Myocyte (in vitro differentiated cells): Measurements from ENCODE around the gene FAHD1. TPM values are rescaled to one million over a fixed set of nuclear protein-coding genes. Genes with fewer than 3 reads are reported as not detected.
A peak's percentile ranks its signal among the peaks of the same experiment; 100 is the strongest.
"Not testable (repeated sequence)": the region's sequence is repeated elsewhere in the genome, so short reads cannot be mapped to it uniquely, and the experiment has no call there.

Source experiments
- DNase-seq: peaks from one replicate; pipeline ENCODE4 v3.0.0-alpha.2; 2012; ENCODE audit warnings: low read depth
- total RNA-seq: library from RNA; depleted of rRNA; stranded (reverse); fragments of >200 nt; gene quantifications from 2 replicates; pipeline ENCODE4 v1.2.3, GENCODE V29; 2014

Gene FAHD1
- total RNA-seq, 1 donor from 2014 or later, result 48.6 TPM

DNA sequence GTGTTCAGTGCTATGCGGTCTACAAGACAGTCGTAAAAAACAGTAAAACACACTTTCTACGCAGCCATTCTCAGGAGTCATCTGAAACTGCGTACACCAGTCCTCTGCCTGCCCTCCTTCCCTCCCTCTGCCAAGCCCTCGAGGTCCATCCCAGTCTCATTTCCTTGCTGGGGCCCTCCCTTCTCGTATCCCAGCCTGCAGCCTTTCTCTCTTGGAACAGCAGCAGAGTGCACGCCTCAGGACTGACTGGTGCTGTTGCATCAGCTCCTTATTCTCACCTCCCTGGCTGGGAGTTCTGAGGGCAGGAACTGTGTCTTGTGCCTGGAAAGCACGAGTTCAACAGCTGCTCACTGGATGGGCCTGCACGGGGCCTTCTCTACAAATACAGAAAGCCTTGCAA is 12.5 kb downstream of the FAHD1 start:
- DNase-seq, result peak; percentile 10

GRCh38 chr16:1845985-1846384 is 19.0 kb downstream of the FAHD1 start:
- DNase-seq, result no peak

GRCh38 chr16:1846416-1846815 is 19.4 kb downstream of the FAHD1 start:
- DNase-seq, result no peak

- DNase-seq, result no peak
Observed at GRCh38 chr16:1850981-1851380, 24.0 kb downstream of the FAHD1 start.

GRCh38 chr16:1851793-1852192 is 24.8 kb downstream of the FAHD1 start:
- DNase-seq, result no peak

GRCh38 chr16:1857433-1858097 is 30.6 kb downstream of the FAHD1 start:
- DNase-seq, result peak; percentile 14

GRCh38 chr16:1858189-1858865 is 31.3 kb downstream of the FAHD1 start:
- DNase-seq, result no peak

GRCh38 chr16:1859650-1860049 is 32.6 kb downstream of the FAHD1 start:
- no peak for DNase-seq

DNA sequence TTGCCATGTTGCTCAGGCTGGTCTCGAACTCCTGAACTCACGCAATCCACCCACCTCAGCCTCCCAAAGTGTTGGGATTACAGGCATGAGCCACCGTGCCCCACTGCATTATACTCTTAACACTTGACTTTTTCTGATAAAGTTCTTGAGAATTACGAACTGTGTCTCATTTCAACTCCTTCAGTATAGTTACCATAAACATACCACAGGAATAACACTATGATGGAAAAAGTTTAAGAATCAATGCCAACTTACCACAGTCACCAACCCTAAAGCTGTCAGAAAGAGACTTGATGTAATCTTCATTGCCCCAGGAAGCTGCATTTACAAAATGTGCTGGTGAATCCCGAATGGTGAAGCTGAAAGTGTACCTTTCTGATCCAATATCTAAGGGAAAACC is 34.7 kb downstream of the FAHD1 start:
- DNase-seq, result no peak

- DNase-seq, result no peak
Observed at GRCh38 chr16:1862394-1862793, 35.4 kb downstream of the FAHD1 start.

DNA sequence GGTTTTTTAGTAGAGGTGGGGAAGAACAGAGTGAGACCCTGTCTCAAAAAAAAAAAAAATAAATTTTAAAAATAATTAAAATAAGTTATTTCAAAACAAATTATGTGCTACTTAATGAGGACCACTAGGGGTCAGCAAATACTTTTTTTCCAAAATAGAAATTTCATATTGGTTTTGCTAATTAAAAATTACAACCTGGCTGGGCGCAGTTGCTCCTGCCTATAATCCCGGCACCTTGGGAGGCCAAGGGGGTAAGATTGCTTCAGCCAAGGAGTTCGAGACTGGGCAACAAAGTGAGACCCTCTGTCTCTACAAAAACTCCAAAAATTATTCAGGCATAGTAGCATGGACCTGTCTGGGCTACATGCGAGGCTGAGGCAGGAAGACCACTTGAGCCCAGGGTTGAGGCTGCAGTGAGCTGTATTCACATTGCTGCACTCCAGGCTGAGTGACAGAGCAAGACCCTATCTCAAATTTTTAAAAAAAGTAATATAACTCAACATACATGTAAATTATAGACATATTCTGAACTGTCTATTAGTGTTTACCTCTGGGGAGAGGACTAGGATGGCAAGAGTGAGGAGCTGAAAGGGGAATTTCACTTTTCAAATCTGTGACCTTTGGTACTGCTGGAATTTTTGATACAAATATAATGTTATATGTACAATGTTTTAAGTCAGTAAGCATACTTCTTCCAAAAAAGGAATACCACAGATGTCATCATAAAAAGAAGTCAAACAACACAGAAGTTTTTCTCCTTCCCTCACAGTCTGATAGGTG is 36.9 kb downstream of the FAHD1 start:
- DNase-seq, result peak; percentile 45

- DNase-seq, result no peak
Observed at GRCh38 chr16:1865902-1866690, 39.1 kb downstream of the FAHD1 start.

DNA sequence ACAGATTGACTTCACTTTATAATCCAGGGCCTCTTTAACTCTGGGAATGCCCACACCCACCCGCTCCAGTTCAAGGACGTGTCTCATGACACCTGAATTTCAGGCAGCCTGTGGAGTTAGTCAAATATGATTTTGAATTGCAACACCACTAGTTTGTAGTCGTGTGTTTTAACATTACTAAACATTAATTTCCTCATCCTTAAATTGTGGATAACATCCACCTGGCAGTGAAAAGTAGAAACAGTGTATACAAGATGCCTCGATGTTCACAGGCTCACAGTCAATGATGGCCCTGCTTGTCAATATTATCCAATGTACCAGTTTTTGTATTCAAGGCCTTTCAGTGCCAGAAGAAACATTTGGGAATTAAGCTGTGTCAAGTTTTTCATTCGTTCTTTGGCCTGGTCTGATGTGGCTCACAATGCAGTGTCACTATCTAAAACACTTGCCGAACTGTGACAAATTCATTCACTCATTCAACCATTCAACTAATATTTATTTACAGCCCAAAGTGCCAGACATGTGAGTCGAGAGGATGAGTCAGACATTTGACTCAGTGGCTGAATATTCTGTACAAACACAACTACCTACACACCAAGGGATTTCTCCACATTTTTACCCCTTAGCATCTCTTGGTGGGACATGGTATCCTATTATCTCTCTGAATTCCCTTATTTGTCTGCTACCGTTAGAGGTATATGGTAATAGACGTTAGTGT is 43.5 kb downstream of the FAHD1 start:
- no peak for DNase-seq

DNA sequence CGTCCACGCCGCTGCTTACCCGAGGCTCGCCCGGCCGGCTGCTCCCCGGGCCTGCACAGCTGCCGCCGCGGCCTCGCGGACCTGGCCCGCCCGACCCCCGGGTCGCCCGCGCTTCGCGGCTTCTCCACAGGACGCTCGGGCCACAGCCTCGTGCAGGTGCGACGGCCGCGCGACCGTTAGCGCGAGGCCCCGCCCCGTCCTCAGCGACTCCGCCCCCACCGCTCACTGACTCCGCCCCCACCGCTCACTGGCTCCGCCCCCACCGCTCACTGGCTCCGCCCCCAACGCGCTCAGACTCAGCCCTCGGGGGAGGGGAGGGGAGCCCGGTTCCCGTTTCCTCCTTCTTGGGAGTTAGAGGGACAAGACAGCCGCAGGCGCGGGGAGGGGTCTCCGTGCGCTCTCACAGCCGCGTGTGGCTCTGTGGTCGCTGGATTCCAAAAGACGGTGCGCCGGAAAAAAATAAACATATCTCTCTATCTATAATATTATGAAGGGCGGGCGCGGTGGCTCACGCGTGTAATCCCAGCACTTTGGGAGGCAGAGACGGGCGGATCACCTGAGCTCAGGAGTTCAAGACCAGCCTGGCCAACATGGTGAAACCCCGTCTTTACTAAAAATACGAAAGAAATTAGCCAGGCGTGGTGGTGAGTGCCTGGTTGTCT is 45.1 kb downstream of the FAHD1 start, which contains the start of gene MEIOB:
MEIOB (minus strand) TSS at position 191 of the 662 bp plus-strand sequence. CDS start 3,989 bp downstream, outside the sequence.
- DNase-seq, result no peak

GRCh38 chr16:1874854-1875253 is 47.8 kb downstream of the FAHD1 start:
- no peak for DNase-seq

DNA sequence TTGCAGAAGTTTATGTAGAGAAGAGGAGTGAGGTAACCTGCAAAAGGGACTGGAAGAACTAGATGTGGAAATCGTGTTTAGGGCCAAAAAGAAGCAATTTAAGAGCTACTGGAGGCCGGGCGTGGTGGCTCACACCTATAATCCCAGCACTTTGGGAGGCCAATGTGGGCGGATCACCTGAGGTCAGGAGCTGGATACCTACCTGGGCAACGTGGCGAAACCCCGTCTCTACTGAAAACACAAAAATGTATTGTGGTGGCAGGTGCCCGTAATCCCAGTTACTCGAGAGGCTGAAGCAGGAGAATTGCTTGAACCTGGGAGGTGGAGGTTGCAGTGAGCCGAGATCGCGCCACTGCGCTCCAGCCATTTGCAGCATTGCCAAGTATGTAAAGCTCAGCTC is 49.1 kb downstream of the FAHD1 start:
- DNase-seq, result not testable (repeated sequence)

- no peak for DNase-seq
Observed at GRCh38 chr16:1876468-1876867, 49.5 kb downstream of the FAHD1 start.

DNA sequence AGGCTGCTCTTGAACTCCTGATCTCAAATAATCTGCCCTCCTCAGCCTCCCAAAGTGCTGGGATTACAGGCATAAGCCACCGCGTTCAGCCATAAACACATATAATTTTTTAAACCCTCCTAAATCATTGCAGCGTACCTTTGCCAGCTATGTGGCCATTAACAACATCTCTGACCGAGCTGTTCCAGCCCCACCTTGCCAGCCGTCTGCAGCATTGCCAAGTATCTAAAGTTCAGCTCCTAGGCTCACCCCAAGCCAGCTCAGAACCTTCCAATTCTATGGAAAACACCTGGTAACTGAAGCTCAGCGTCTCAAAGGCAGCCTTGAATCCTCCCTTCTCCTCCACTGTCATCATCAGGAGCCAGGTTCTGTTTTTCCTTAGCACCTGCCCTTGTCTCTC is 50.1 kb downstream of the FAHD1 start:
- no peak for DNase-seq

- DNase-seq, result no peak
Observed at GRCh38 chr16:1877804-1878203, 50.8 kb downstream of the FAHD1 start.

- DNase-seq, result no peak
Observed at GRCh38 chr16:1878256-1878655, 51.2 kb downstream of the FAHD1 start.
